GM23338 (cell line): ENCODE results near the gene MAST3. TPM values are rescaled to one million over a fixed set of nuclear protein-coding genes. Genes with fewer than 3 reads are reported as not detected.

Experiments used
- ATAC-seq: fragments of 200-7000 bp; cut with Tn5 transposase; 3 replicates; pipeline ENCODE4 v1.9.1; 2020
- DNase-seq: peaks from one replicate; pipeline ENCODE4 v3.0.0-alpha.2; 2015; ENCODE audit warnings: low spot score
- H2AFZ ChIP-seq: fragments of 200-600 bp; sonication (generic); 2 replicates; pipeline ENCODE4 v1.8.0; 2016; ENCODE audit warnings: antibody characterized with exemption, mild to moderate bottlenecking, moderate library complexity
- H3F3A ChIP-seq: fragments of 200-600 bp; sonication (generic); replicated peaks from 2 replicates; pipeline ENCODE4 v1.8.0; 2017; ENCODE audit warnings: antibody characterized with exemption, mixed run types, low read depth
- H3K27ac ChIP-seq: fragments of 200-600 bp; sonication (generic); 2 replicates; pipeline ENCODE4 v1.6.1; 2016; ENCODE audit warnings: low read depth
- H3K27me3 ChIP-seq: fragments of 200-600 bp; sonication (generic); 2 replicates; pipeline ENCODE4 v1.8.0; 2016; ENCODE audit warnings: mild to moderate bottlenecking, mixed run types, moderate library complexity; ENCODE audit not compliant: insufficient read depth
- H3K36me3 ChIP-seq: fragments of 200-600 bp; sonication (generic); 2 replicates; pipeline ENCODE4 v1.8.0; 2016; ENCODE audit warnings: mild to moderate bottlenecking; ENCODE audit not compliant: insufficient read depth
- H3K4me1 ChIP-seq: fragments of 200-600 bp; sonication (generic); 2 replicates; pipeline ENCODE4 v1.8.0; 2016; ENCODE audit warnings: mild to moderate bottlenecking, moderate library complexity; ENCODE audit not compliant: insufficient read depth
- H3K4me2 ChIP-seq: fragments of 200-600 bp; sonication (generic); 2 replicates; pipeline ENCODE4 v1.7.1; 2017; ENCODE audit warnings: mixed run types
- H3K4me3 ChIP-seq: fragments of 200-600 bp; sonication (generic); 2 replicates; pipeline ENCODE4 v1.6.1; 2016; ENCODE audit warnings: mixed run types
- H3K79me2 ChIP-seq: fragments of 200-600 bp; sonication (generic); replicated peaks from 2 replicates; pipeline ENCODE4 v1.8.0; 2017; ENCODE audit warnings: mild to moderate bottlenecking; ENCODE audit not compliant: insufficient read depth
- H3K9me2 ChIP-seq: fragments of 200-600 bp; sonication (generic); 2 replicates; pipeline ENCODE4 v1.8.0; 2017; ENCODE audit not compliant: insufficient read depth
- H4K20me1 ChIP-seq: fragments of 200-600 bp; sonication (generic); replicated peaks from 2 replicates; pipeline ENCODE4 v1.8.0; 2017; ENCODE audit warnings: mild to moderate bottlenecking; ENCODE audit not compliant: insufficient read depth
- H3K27ac Mint-ChIP-seq: 2 replicates; pipeline ENCODE4 v1.8.0; 2020; ENCODE audit warnings: inconsistent platforms, mild to moderate bottlenecking, moderate library complexity, mixed read lengths
- H3K27me3 Mint-ChIP-seq: 3 replicates; pipeline ENCODE4 v1.8.0; 2022; ENCODE audit warnings: low read depth, mild to moderate bottlenecking, moderate library complexity, mixed read lengths, inconsistent platforms; ENCODE audit not compliant: insufficient read depth, poor library complexity
- H3K36me3 Mint-ChIP-seq: 3 replicates; pipeline ENCODE4 v1.8.0; 2021; ENCODE audit warnings: low read depth, mild to moderate bottlenecking, inconsistent platforms, moderate library complexity, mixed read lengths
- H3K4me1 Mint-ChIP-seq: 3 replicates; pipeline ENCODE4 v1.8.0; 2020; ENCODE audit warnings: mild to moderate bottlenecking, inconsistent platforms, mixed read lengths
- H3K4me3 Mint-ChIP-seq: 3 replicates; pipeline ENCODE4 v1.8.0; 2021; ENCODE audit warnings: moderate library complexity, mild to moderate bottlenecking, inconsistent platforms, mixed read lengths
- H3K9me3 Mint-ChIP-seq: 3 replicates; pipeline ENCODE4 v1.8.0; 2020; ENCODE audit warnings: moderate library complexity, mild to moderate bottlenecking, inconsistent platforms, mixed read lengths
- ETS1 ChIP-seq: IDR thresholded peaks from 2 replicates; pipeline ENCODE4 v1.6.1; 2016; ENCODE audit warnings: antibody characterized with exemption
- EZH2 ChIP-seq: fragments of 200-600 bp; sonication (generic); IDR thresholded peaks from one replicate; pipeline ENCODE4 v1.8.0; 2017; ENCODE audit warnings: antibody characterized with exemption, mild to moderate bottlenecking, low read depth; ENCODE audit not compliant: unreplicated experiment
- EZH2phosphoT487 ChIP-seq: fragments of 200-600 bp; sonication (generic); IDR thresholded peaks from one replicate; pipeline ENCODE4 v1.8.1; 2018; ENCODE audit warnings: antibody characterized with exemption; ENCODE audit not compliant: unreplicated experiment
- POLR2AphosphoS5 ChIP-seq: IDR thresholded peaks from 2 replicates; pipeline ENCODE4 v1.6.1; 2016; ENCODE audit warnings: antibody characterized with exemption, low read depth
- REST ChIP-seq: IDR thresholded peaks from one replicate; pipeline ENCODE4 v1.6.1; 2018; ENCODE audit warnings: antibody characterized with exemption; ENCODE audit not compliant: unreplicated experiment
- STAT1 ChIP-seq: IDR thresholded peaks from one replicate; pipeline ENCODE4 v1.6.1; 2016; ENCODE audit warnings: antibody characterized with exemption; ENCODE audit not compliant: unreplicated experiment
- ZNF331 ChIP-seq: fragments of 250-450 bp; sonication (Bioruptor Pico); IDR thresholded peaks from 2 replicates; pipeline ENCODE4 v1.5.0; 2020; ENCODE audit warnings: low read depth, mild to moderate bottlenecking, moderate library complexity
- ZNF462 ChIP-seq: fragments of 250-450 bp; sonication (Bioruptor Pico); IDR thresholded peaks from 2 replicates; pipeline ENCODE4 v1.5.0; 2020; ENCODE audit warnings: mild to moderate bottlenecking, moderate library complexity
- polyA plus RNA-seq: library from polyadenylated mRNA; unstranded; fragments of >200 nt; fragmentation: Nextera tagmentation; extraction: Ambion mirVana; gene quantifications from 2 replicates; pipeline ENCODE4 v1.2.1, GENCODE V29; 2016
- total RNA-seq: library from RNA; depleted of rRNA; stranded (reverse); fragments of >200 nt; shearing (Covaris generic); gene quantifications from 2 replicates; pipeline ENCODE4 v1.2.3, GENCODE V29; 2014

The MAST3 gene
- total and polyA plus RNA-seq, 2 experiments from 2014 or later = 5.6 to 8.8 TPM

- TF ChIP-seq ZNF462 (CRISPR knock-in tag) (no peak), STAT1 (no peak), POLR2AphosphoS5 (no peak), REST (no peak), EZH2 (no peak)
Observed at GRCh38 chr19:18099623-18099995, 2.0 kb downstream of the MAST3 start (continued).

GRCh38 chr19:18100710-18101109 is 3.1 kb downstream of the MAST3 start:
- H3K4me3 Mint-ChIP-seq = peak overlapping the region; percentile 42
- H4K20me1 ChIP-seq = no peaks in the 10 kb centered on the region
- peaks cover 16% of the 10 kb centered on the region; the same call in 1 of the 2 replicates for H3K27me3 ChIP-seq
- H3K27ac ChIP-seq = no peak overlapping the region
- peaks cover 15% of the 10 kb centered on the region for H3K4me1 Mint-ChIP-seq
- no peaks in the 10 kb centered on the region for H3K9me2 ChIP-seq
- H3K27ac Mint-ChIP-seq = no peak overlapping the region
- ATAC-seq (peak; percentile 62), DNase-seq (peak; percentile 93)
- no peaks in the 10 kb centered on the region for H3K36me3 ChIP-seq
- H3K4me3 ChIP-seq = peak overlapping the region; percentile 21
- peaks cover 19% of the 10 kb centered on the region for H3K27me3 Mint-ChIP-seq
- no peak overlapping the region; the same call in 1 of the 2 replicates for H2AFZ ChIP-seq
- H3F3A ChIP-seq = peaks cover 11% of the 10 kb centered on the region; the same call in 1 of the 2 replicates
- no peaks in the 10 kb centered on the region for H3K79me2 ChIP-seq
- no peaks in the 10 kb centered on the region for H3K36me3 Mint-ChIP-seq
- H3K9me3 Mint-ChIP-seq = no peaks in the 10 kb centered on the region
- peaks cover 11% of the 10 kb centered on the region; the same call in 1 of the 2 replicates for H3K4me1 ChIP-seq
- H3K4me2 ChIP-seq = peak overlapping the region; percentile 57; the same call in 1 of the 2 replicates
- TF ChIP-seq ZNF331 (no peak), REST (no peak), EZH2phosphoT487 (no peak), POLR2AphosphoS5 (peak; percentile 55; the same call in 1 of the 2 replicates), ETS1 (no peak)
